Measurements from ENCODE around the gene KRT7.

Gene KRT7

GRCh38 chr12:52212701-52213563, 20.1 kb upstream of the KRT7 start:
- DNase-seq: no peak

DNA sequence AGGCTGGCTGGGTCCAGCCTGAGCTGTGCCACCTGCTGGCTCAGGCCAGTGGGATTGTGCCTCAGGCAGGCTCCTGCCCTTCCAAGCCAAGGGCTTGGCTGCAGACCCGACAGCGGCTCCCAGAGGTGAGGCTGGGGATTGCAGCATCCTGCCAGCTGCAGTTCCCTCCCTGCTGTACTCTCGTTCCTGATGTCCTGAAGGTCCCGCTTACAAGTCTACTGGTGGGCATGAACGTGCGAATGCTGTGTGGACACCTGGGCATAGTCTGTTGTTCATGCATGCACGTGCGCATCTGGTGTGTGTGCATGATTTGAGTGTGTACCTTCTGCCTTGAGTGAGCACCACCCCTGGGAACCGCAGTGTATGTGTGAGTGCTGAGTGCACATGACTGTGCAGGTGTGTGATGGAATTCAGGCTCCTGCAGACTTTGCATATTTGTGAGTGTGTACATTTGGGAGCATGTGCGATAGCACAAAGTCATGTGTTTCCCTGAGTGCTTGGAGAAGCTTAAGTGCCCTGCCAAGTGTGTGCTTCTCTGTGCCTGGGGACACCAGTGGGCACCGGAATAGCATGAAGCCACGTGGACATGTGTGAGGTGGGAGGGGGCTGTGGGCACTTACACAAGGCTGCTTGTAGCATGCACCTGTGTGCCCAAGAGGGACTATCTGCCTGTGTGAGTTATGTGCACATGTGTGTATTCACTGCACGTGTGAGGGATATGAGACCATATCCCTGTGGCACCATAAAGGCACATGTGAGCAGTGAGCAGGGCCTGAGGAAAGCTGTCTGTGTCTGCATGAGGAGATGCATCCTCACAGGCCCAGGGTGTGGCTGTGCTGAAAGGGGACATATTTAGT, 19.3 kb upstream of the KRT7 start:
- peak; percentile 38 for DNase-seq

- no peak for DNase-seq
These were observed 18.6 kb upstream of the KRT7 start for GRCh38 chr12:52214421-52214802.

DNA sequence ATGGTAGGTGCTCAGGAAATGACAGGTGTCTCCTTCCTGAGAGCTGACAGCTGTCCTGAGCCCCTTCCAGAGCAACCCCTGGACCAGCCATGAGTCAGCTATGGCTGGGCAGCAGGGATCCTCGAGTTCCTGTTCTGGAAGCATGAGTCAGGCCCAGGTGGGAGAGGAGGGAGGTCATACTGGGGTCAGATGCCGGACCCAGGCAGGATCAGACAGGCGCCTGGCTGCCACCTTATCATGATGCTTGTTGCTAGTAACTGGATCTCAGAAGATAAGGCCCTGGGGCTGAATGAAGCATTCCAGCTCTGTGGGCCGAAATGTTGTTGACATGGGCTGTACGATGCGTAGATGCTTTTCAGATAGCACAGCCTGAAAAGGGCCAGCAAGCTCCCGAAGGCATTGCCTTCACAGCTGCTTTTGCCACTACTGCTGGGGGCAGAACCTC, 17.4 kb upstream of the KRT7 start:
- no peak for DNase-seq

- DNase-seq: no peak
These were observed 16.9 kb upstream of the KRT7 start for GRCh38 chr12:52216100-52216499.

DNA sequence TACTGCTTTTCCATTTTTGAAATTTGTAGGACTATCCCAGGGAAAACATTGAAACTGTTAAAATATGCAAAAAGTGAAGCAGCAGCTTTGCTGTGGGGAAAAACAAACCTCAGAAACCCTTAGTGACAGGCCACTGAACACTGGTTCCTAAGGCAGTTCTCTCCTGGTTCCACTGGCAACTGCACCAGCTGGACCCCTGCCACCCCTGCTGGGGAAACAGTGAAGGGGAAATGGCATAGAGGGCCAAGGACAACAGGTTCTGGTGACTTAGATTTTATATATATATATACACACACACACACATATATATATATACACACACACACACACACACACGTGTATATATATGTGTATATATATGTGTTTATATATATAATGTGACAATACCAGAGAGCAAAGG, 16.2 kb upstream of the KRT7 start:
- DNase-seq: no peak

DNA sequence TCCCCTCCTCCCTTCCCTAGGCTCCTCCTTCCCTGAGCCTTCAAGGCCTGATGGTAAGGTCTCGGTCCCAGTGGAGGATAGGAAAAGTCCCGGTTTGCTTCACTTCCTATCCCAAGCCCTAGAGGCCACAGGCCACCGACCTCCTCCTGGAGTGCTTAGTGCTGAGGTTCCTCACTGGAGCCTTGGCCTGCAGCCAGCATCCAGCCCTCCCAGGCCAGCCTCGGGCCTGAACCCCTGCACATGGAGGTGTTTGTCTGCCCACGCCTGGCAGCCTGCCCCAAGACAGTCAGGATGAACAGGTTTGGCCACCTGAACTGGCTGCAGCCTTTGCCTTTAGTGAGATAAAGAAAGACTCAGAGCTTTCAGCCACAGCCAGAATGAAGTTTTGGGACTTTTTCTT, 15.8 kb upstream of the KRT7 start:
- DNase-seq: no peak

DNA sequence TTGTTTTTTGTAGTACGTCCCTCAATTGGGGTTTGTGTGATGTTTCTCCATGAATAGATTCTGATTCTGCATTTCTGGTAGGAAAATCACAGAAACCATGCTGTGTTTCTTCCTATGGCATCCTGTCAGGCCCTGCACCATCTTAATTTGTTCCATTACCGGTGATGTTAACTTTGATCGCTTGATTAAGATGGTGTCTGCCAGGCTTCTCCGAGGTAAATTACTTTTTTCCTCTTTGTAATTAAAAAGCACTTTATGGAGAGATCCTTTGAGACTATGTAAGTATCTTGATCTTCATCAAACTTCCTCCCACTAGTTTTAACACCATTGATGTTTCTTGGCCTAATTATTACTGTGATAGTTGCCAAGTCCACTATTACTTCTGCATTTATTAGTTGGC, 15.0 kb upstream of the KRT7 start:
- DNase-seq: no peak

GRCh38 chr12:52220477-52220876, 12.6 kb upstream of the KRT7 start:
- no peak for DNase-seq

DNA sequence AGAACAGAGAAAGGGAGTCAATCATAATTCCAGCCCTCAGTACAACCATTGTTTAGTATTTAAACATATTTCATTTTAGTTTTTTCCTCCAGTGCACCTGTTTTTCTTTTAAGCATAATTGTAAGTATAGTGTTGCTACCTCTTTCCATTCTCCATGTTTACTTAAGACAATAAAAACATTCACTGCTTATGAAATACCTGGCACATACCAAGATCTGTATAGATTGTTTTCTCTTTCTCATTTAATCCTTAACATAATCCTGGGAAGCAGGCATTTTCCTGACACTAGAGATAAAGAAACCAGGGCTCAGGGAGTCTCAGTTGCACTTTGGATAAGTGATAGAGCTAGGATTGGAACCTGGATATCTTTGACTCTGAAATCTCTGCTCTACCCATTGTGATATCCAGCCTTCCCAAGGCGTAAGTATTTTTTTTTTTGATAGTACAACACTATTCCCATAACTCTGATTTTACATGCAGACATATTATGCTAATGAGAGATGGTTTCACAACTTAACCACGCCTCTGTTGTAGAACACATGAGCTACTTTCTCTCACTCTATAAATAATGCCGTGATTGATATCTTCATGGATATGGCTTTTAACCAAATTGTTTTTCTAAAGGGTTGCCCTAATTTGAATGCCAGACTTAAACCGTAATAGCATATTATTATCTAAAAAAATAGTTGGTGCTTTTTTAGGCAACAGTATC, 11.8 kb upstream of the KRT7 start:
- DNase-seq: no peak

DNA sequence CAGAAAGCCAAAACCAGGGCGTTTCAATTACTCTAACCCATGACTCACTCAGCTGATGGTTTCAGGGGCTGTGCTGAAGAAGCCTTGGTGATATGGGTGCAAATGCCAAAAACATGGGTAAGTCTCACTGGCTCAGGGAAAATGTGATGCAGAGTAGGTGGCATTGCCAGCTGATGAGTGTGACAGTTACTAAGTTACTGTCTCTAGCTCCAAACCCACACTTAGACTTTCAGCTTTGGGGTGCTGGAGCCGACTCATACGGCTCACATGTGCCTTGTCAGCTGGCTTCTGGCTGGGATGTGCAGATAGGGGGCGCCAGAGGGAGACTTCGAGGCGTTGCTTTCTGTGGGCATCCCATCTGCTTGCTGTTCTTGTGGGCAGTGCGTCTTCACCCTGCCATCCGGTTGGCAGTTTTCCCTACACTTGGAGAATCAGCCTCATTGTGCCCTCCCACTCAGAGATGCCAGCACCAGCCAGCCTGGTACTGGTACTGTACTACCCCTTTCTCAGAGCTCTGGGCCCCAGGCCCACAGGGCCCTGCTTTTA, 11.1 kb upstream of the KRT7 start:
- no peak for DNase-seq

GRCh38 chr12:52222692-52223091, 10.4 kb upstream of the KRT7 start:
- DNase-seq: no peak

DNA sequence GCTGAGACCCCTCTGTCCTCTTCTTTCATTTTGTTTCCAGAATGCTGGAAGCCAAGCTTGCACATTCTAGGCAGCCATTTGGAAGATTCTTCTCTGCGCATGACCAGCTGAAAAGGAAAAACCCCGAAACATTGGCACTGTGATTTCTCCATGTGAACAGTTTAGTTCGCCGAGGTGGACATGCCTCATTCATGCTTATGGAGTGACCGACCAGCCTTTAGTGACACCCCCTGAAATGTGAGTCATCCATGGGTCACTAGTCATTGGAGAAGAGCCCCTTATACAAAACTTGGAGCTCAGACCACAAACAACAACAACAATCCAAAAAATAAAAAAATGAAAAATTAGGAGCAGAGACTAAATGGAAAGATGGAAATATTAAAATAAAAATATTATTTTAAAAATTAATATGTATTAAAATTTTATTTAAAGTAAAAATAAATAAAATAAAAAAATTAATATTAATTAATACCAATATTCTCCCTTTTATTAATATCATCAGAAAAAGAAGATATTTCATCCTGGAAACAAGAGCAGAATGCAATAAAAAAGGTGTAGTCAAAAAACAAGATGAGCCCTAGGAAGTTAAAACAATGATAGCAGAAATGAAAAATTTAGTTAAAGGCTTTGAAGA, 9.5 kb upstream of the KRT7 start:
- no peak for DNase-seq

GRCh38 chr12:52224151-52224550, 8.9 kb upstream of the KRT7 start:
- DNase-seq: no peak

- DNase-seq: no peak
These were observed 7.3 kb upstream of the KRT7 start for GRCh38 chr12:52225752-52226151.

DNA sequence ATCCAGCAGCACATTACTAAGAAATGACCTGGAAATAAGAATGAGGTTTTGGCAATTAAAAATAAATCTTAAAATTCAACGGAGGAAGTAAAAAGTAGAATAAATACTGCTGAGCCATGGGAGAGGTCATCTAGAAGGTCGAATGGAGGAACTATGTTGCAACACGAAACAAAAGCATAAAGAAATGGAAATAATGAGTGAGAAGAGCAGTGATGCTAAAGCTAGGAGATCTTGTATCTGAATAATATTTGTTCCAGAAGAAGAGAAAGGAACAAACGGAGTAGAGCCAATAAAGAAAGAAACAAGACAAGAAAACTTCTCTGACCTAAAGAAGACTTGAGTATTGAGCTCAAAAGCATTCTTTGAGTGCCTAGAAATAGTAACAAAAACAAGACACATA, 6.6 kb upstream of the KRT7 start:
- no peak for DNase-seq

GRCh38 chr12:52227606-52228166, 5.4 kb upstream of the KRT7 start:
- no peak for DNase-seq

DNA sequence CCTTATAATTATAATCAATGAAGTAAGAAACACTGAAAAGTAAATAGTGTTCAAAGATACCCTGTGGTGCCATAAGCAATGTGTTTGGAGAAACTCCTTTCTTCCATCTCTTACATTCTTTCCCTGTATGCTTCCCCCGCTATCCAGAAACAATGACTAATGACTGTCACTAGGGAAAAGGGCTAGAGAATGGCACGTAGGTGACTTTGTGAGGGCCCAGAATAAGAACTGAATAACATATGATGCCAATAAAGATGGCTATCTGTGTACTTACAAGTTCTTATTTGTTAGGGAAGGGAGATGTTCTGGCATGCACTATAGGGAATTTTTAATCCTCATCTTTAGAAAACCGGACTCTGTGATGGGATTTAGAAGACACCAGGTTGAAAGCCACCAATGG, 4.7 kb upstream of the KRT7 start:
- no peak for DNase-seq

GRCh38 chr12:52228931-52229330, 4.1 kb upstream of the KRT7 start:
- DNase-seq: no peak

DNA sequence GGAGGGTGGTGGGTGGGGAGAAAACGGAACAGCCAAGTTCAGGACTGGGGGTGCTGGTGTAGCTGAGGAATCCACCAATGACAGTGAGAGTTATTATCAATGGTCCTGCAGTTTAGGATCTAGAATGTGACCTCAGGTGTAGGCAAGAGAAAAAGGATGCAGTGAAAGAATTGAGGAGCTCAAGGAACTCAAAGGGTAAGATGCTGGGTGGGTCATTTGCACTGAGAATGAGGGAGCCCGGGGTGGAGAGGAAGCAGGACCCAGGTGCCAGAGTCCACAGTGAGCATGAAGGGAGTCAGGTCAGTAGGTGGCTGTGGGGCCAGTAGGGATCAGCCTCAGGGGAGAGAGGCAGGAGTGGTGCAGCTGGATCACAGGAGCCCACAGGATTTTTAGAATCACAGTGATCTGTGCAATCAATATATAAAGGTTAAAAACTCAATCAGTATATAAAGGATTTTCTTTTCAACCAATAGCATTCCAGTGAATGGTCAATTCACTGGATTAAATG, 3.2 kb upstream of the KRT7 start:
- no peak for DNase-seq

GRCh38 chr12:52230364-52231281, 2.4 kb upstream of the KRT7 start:
- DNase-seq: no peak

Measured in amniotic stem cell (primary cell).